ENCODE data around the gene BTN1A1. TPM values are rescaled to one million over a fixed set of nuclear protein-coding genes. Genes with fewer than 3 reads are reported as not detected.

Gene BTN1A1
- total and polyA plus RNA-seq, 4 donors = 0.08 to 0.11 (median 0.11) TPM; not detected in 1

GRCh38 chr6:26485112-26485780, 14.9 kb upstream of the BTN1A1 start:
- Histone ChIP-seq H3K27ac (ENCODE audit: low read depth, low read length) (no peak overlapping the region), H3K9me3 (ENCODE audit: control insufficient read depth, insufficient read depth, low read length) (no peaks in the 10 kb centered on the region), H3K4me1 (ENCODE audit: control insufficient read depth, insufficient read depth, low read length) (no peaks in the 10 kb centered on the region), H3K36me3 (ENCODE audit: control insufficient read depth, insufficient read depth, low read length) (no peaks in the 10 kb centered on the region), H3K27me3 (ENCODE audit: control insufficient read depth, insufficient read depth, low read length) (no peaks in the 10 kb centered on the region), H3K4me3 (ENCODE audit: low read depth, low read length) (no peak overlapping the region)
- whole genome bisulfite sequencing (ENCODE audit: insufficient coverage) = no CpG with 5 or more reads among the region's 6 CpGs
- no peak for DNase-seq (ENCODE audit: low read depth in 4 of 6, low spot score in 6 of 6)

GRCh38 chr6:26486358-26486757, 13.7 kb upstream of the BTN1A1 start:
- Histone ChIP-seq H3K4me1 (ENCODE audit: control insufficient read depth, insufficient read depth, low read length) (no peaks in the 10 kb centered on the region), H3K27me3 (ENCODE audit: control insufficient read depth, insufficient read depth, low read length) (no peaks in the 10 kb centered on the region), H3K4me3 (ENCODE audit: low read depth, low read length) (no peak overlapping the region), H3K9me3 (ENCODE audit: control insufficient read depth, insufficient read depth, low read length) (no peaks in the 10 kb centered on the region), H3K27ac (ENCODE audit: low read depth, low read length) (no peak overlapping the region), H3K36me3 (ENCODE audit: control insufficient read depth, insufficient read depth, low read length) (no peaks in the 10 kb centered on the region)
- no peak for DNase-seq (ENCODE audit: low read depth in 4 of 6, low spot score in 6 of 6)
- WGBS (ENCODE audit: insufficient coverage) = no CpG with 5 or more reads among the region's 5 CpGs

GRCh38 chr6:26487466-26487865, 12.6 kb upstream of the BTN1A1 start:
- H3K4me3 ChIP-seq (ENCODE audit: low read depth, low read length) = no peak overlapping the region
- H3K9me3 ChIP-seq (ENCODE audit: control insufficient read depth, insufficient read depth, low read length) = no peaks in the 10 kb centered on the region
- 91% methylated on average over 1 of the region's 1 CpG for WGBS (ENCODE audit: insufficient coverage)
- no peaks in the 10 kb centered on the region for H3K36me3 ChIP-seq (ENCODE audit: control insufficient read depth, insufficient read depth, low read length)
- no peak for DNase-seq (ENCODE audit: low read depth in 4 of 6, low spot score in 6 of 6)
- no peak overlapping the region for H3K27ac ChIP-seq (ENCODE audit: low read depth, low read length)
- no peaks in the 10 kb centered on the region for H3K27me3 ChIP-seq (ENCODE audit: control insufficient read depth, insufficient read depth, low read length)
- no peaks in the 10 kb centered on the region for H3K4me1 ChIP-seq (ENCODE audit: control insufficient read depth, insufficient read depth, low read length)

DNA sequence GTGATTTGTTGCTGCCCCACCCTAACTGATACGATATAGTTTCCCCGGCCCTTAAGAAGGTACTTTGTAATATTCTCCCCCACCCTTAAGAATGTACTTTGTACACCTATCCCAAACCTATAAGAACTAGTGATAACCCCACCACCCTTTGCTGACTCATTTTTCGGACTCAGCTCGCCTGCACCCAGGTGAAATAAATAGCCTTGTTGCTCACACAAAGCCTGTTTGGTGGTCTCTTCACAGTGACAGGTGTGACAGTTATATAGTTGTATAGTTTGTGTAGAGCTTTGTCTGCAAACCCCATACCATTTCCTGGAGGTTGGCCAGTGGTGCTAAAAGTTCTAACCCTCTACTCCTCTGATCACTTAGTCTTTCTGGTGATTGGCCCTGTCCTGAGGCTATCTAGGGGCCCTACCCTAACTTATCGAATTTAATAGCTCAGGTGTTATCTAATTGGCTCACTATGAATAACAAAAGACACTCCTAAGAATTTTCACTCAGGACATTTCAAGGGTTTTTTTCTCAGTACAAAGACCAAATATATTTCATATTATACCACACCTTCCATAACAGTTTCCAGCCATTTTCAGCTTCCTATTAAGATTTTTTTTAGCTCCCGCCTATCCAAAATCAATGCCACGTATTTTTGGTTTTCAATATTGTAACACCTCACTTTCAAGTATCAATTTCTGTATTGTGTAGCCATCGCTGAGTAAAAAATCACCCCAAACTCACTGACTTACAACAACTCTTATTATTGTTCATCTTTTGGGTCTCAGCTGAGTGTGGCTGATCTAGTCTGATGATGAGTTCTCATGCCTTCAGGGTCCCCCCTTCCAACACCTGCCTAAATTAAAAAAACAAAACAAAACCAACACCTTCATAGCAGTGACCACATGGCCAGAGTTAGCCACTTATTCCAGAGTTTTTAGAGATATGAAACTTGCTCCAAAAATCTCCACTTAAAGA, 9.8 kb upstream of the BTN1A1 start:
- DNase-seq (ENCODE audit: low read depth in 4 of 6, low spot score in 6 of 6) = no peak
- 92% methylated on average over 5 of the region's 8 CpGs for whole genome bisulfite sequencing (ENCODE audit: insufficient coverage)
- Histone ChIP-seq H3K27ac (ENCODE audit: low read depth, low read length) (no peak overlapping the region), H3K9me3 (ENCODE audit: control insufficient read depth, insufficient read depth, low read length) (no peaks in the 10 kb centered on the region), H3K27me3 (ENCODE audit: control insufficient read depth, insufficient read depth, low read length) (no peaks in the 10 kb centered on the region), H3K4me3 (ENCODE audit: low read depth, low read length) (no peak overlapping the region), H3K4me1 (ENCODE audit: control insufficient read depth, insufficient read depth, low read length) (no peaks in the 10 kb centered on the region), H3K36me3 (ENCODE audit: control insufficient read depth, insufficient read depth, low read length) (no peaks in the 10 kb centered on the region)

DNA sequence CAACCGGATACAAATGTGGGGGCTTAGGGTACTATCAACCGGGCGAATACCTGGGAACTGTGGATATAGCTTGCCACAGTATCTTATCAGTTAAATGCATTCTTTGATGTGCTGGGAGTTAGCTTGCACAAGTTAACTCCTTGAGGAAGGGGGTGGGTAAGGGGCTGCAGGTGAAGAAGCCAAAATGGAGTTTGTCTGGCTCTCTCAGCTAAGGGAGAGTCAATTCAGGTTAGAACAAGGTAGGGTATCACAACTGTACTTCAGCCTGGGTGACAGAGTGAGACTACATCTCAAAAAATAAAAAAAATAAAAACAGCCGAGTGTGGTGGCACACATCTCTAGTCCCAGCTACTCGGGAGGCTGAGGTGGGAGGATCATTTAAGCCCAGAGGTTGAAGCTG, 8.5 kb upstream of the BTN1A1 start:
- DNase-seq (ENCODE audit: low read depth in 4 of 6, low spot score in 6 of 6) = no peak
- no peaks in the 10 kb centered on the region for H3K9me3 ChIP-seq (ENCODE audit: control insufficient read depth, insufficient read depth, low read length)
- H3K27me3 ChIP-seq (ENCODE audit: control insufficient read depth, insufficient read depth, low read length) = no peaks in the 10 kb centered on the region
- no peak overlapping the region for H3K27ac ChIP-seq (ENCODE audit: low read depth, low read length)
- H3K4me1 ChIP-seq (ENCODE audit: control insufficient read depth, insufficient read depth, low read length) = no peaks in the 10 kb centered on the region
- WGBS (ENCODE audit: insufficient coverage) = 86% methylated on average over 3 of the region's 5 CpGs
- no peak overlapping the region for H3K4me3 ChIP-seq (ENCODE audit: low read depth, low read length)
- no peaks in the 10 kb centered on the region for H3K36me3 ChIP-seq (ENCODE audit: control insufficient read depth, insufficient read depth, low read length)

- DNase-seq (ENCODE audit: low read depth in 4 of 6, low spot score in 6 of 6) = no peak
- Histone ChIP-seq H3K27me3 (ENCODE audit: control insufficient read depth, insufficient read depth, low read length) (no peaks in the 10 kb centered on the region), H3K9me3 (ENCODE audit: control insufficient read depth, insufficient read depth, low read length) (no peaks in the 10 kb centered on the region), H3K36me3 (ENCODE audit: control insufficient read depth, insufficient read depth, low read length) (no peaks in the 10 kb centered on the region), H3K4me3 (ENCODE audit: low read depth, low read length) (no peak overlapping the region), H3K27ac (ENCODE audit: low read depth, low read length) (no peak overlapping the region), H3K4me1 (ENCODE audit: control insufficient read depth, insufficient read depth, low read length) (no peaks in the 10 kb centered on the region)
- 80% methylated on average over 2 of the region's 2 CpGs for WGBS (ENCODE audit: insufficient coverage)
These were observed 6.8 kb upstream of the BTN1A1 start for GRCh38 chr6:26493258-26493657.

DNA sequence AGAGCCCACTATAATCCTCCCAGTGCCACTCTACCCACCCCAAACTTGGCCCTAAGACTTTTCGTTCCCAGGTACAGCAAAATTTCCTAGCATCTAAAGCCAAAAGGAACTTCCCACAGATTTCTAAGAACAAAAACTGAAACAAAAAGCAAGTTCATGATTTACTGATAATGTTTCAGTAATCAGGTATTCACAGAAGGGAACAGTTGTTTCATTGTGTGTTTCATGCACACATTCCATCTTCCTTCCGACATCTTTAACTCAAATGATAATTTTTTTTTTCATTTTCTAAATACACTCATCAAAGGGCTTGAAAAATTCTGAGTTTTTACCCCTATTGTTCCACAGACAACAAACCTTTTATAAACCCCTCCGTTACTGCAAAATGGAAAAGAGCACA, 6.0 kb upstream of the BTN1A1 start:
- WGBS (ENCODE audit: insufficient coverage) = no CpG with 5 or more reads among the region's 3 CpGs
- no peaks in the 10 kb centered on the region for H3K27me3 ChIP-seq (ENCODE audit: control insufficient read depth, insufficient read depth, low read length)
- H3K27ac ChIP-seq (ENCODE audit: low read depth, low read length) = no peak overlapping the region
- no peak overlapping the region for H3K4me3 ChIP-seq (ENCODE audit: low read depth, low read length)
- no peaks in the 10 kb centered on the region for H3K4me1 ChIP-seq (ENCODE audit: control insufficient read depth, insufficient read depth, low read length)
- DNase-seq (ENCODE audit: low read depth in 4 of 6, low spot score in 6 of 6) = no peak
- H3K9me3 ChIP-seq (ENCODE audit: control insufficient read depth, insufficient read depth, low read length) = no peaks in the 10 kb centered on the region
- no peaks in the 10 kb centered on the region for H3K36me3 ChIP-seq (ENCODE audit: control insufficient read depth, insufficient read depth, low read length)

DNA sequence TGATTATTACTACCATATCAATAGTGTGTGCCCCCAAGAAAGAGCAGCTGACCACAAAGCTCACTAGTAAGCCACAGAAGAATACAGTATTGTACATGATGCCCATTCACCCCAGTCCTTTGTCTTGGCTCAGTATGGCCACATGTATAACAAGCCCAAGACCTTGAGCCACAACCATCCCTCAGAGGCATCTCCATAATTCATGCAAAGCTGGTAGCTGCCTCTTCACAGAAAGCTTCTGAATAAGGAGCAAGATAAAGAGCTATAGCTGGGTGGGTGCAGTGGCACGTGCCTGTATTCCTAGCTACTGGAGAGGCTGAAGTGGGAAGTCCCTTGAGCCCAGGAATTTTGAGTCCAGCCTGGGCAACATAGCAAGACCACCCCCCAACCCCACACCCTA, 4.8 kb upstream of the BTN1A1 start:
- Histone ChIP-seq H3K36me3 (ENCODE audit: control insufficient read depth, insufficient read depth, low read length) (no peaks in the 10 kb centered on the region), H3K4me3 (ENCODE audit: low read depth, low read length) (no peak overlapping the region), H3K9me3 (ENCODE audit: control insufficient read depth, insufficient read depth, low read length) (no peaks in the 10 kb centered on the region), H3K27ac (ENCODE audit: low read depth, low read length) (no peak overlapping the region), H3K4me1 (ENCODE audit: control insufficient read depth, insufficient read depth, low read length) (no peaks in the 10 kb centered on the region), H3K27me3 (ENCODE audit: control insufficient read depth, insufficient read depth, low read length) (peaks cover 3% of the 10 kb centered on the region)
- WGBS (ENCODE audit: insufficient coverage) = no CpG with 5 or more reads among the region's 1 CpG
- DNase-seq (ENCODE audit: low read depth in 4 of 6, low spot score in 6 of 6) = no peak

GRCh38 chr6:26497610-26498009, 2.5 kb upstream of the BTN1A1 start:
- DNase-seq (ENCODE audit: low read depth in 4 of 6, low spot score in 6 of 6) = no peak
- peaks cover 9% of the 10 kb centered on the region for H3K4me1 ChIP-seq (ENCODE audit: control insufficient read depth, insufficient read depth, low read length)
- H3K36me3 ChIP-seq (ENCODE audit: control insufficient read depth, insufficient read depth, low read length) = no peaks in the 10 kb centered on the region
- no peaks in the 10 kb centered on the region for H3K9me3 ChIP-seq (ENCODE audit: control insufficient read depth, insufficient read depth, low read length)
- H3K27me3 ChIP-seq (ENCODE audit: control insufficient read depth, insufficient read depth, low read length) = peaks cover 25% of the 10 kb centered on the region
- no peak overlapping the region for H3K27ac ChIP-seq (ENCODE audit: low read depth, low read length)
- H3K4me3 ChIP-seq (ENCODE audit: low read depth, low read length) = no peak overlapping the region
- WGBS (ENCODE audit: insufficient coverage) = 60% methylated on average over 2 of the region's 4 CpGs

All from spinal cord (tissue), 10 donors.